H9 (cell line): ENCODE data around the gene RAB24. TPM values are rescaled to one million over a fixed set of nuclear protein-coding genes. Genes with fewer than 3 reads are reported as not detected.

Experiments
- DNase-seq: peaks from one replicate; pipeline ENCODE4 v3.0.0-alpha.2; 2017
- H2AFZ ChIP-seq: one replicate; pipeline ENCODE4 v1.6.1; 2013; ENCODE audit warnings: mild to moderate bottlenecking, low read length, control low read depth, moderate library complexity
- H2AK5ac ChIP-seq: 2 replicates; pipeline ENCODE4 v1.6.1; 2013; ENCODE audit warnings: low read length, control low read depth, mixed read lengths; ENCODE audit not compliant: insufficient read length
- H2BK120ac ChIP-seq: one replicate; pipeline ENCODE4 v1.6.1; 2013; ENCODE audit warnings: low read depth, mild to moderate bottlenecking, low read length, control low read depth, inconsistent platforms; ENCODE audit not compliant: poor library complexity, severe bottlenecking
- H2BK12ac ChIP-seq: 2 replicates; pipeline ENCODE4 v1.6.1; 2013; ENCODE audit warnings: low read length, control low read depth, mixed read lengths, low read depth; ENCODE audit not compliant: insufficient read length
- H2BK15ac ChIP-seq: 2 replicates; pipeline ENCODE4 v1.6.1; 2013; ENCODE audit warnings: low read depth, low read length, control low read depth
- H2BK20ac ChIP-seq: one replicate; pipeline ENCODE4 v1.6.1; 2013; ENCODE audit warnings: low read depth, mild to moderate bottlenecking, low read length, control low read depth, inconsistent platforms; ENCODE audit not compliant: poor library complexity, severe bottlenecking
- H2BK5ac ChIP-seq: 2 replicates; pipeline ENCODE4 v1.6.1; 2013; ENCODE audit warnings: low read length, control low read depth, mixed read lengths; ENCODE audit not compliant: insufficient read length
- H3K14ac ChIP-seq: 2 replicates; pipeline ENCODE4 v1.6.1; 2013; ENCODE audit warnings: low read length, control low read depth; ENCODE audit not compliant: insufficient read depth
- H3K18ac ChIP-seq: 2 replicates; pipeline ENCODE4 v1.6.1; 2013; ENCODE audit warnings: low read depth, mild to moderate bottlenecking, mixed read lengths, low read length, control low read depth; ENCODE audit not compliant: insufficient read length
- H3K23ac ChIP-seq: 2 replicates; pipeline ENCODE4 v1.6.1; 2013; ENCODE audit warnings: low read length, control low read depth, mixed read lengths, low read depth; ENCODE audit not compliant: insufficient read length
- H3K23me2 ChIP-seq: 2 replicates; pipeline ENCODE4 v1.6.1; 2013; ENCODE audit warnings: low read depth, mild to moderate bottlenecking, mixed read lengths, low read length, control low read depth; ENCODE audit not compliant: insufficient read length, poor library complexity, severe bottlenecking
- H3K27ac ChIP-seq: 2 replicates; pipeline ENCODE4 v1.5.1; 2013; ENCODE audit warnings: low read length, control low read depth, mixed read lengths, low read depth; ENCODE audit not compliant: insufficient read length
- H3K27me3 ChIP-seq: 2 replicates; pipeline ENCODE4 v1.6.1; 2013; ENCODE audit warnings: low read length, control low read depth, inconsistent platforms; ENCODE audit not compliant: insufficient read depth
- H3K4ac ChIP-seq: 2 replicates; pipeline ENCODE4 v1.6.1; 2013; ENCODE audit warnings: low read depth, mild to moderate bottlenecking, control low read depth, inconsistent platforms, low read length, moderate library complexity
- H3K4me1 ChIP-seq: 2 replicates; pipeline ENCODE4 v1.6.1; 2013; ENCODE audit warnings: low read length, control low read depth, inconsistent platforms; ENCODE audit not compliant: insufficient read depth
- H3K4me2 ChIP-seq: 2 replicates; pipeline ENCODE4 v1.6.1; 2013; ENCODE audit warnings: low read length, control low read depth, mixed read lengths; ENCODE audit not compliant: insufficient read length, insufficient read depth
- H3K56ac ChIP-seq: 2 replicates; pipeline ENCODE4 v1.6.1; 2013; ENCODE audit warnings: low read depth, mild to moderate bottlenecking, mixed read lengths, low read length, control low read depth; ENCODE audit not compliant: insufficient read length
- H3K79me1 ChIP-seq: 2 replicates; pipeline ENCODE4 v1.6.1; 2013; ENCODE audit warnings: low read depth, mild to moderate bottlenecking, moderate library complexity, low read length, control low read depth, inconsistent platforms; ENCODE audit not compliant: insufficient read depth, poor library complexity, severe bottlenecking
- H3K79me2 ChIP-seq: 2 replicates; pipeline ENCODE4 v1.6.1; 2013; ENCODE audit warnings: low read length, control low read depth, inconsistent platforms; ENCODE audit not compliant: insufficient read depth
- H3K9ac ChIP-seq: 2 replicates; pipeline ENCODE4 v1.6.1; 2013; ENCODE audit warnings: low read length, control low read depth, mixed read lengths; ENCODE audit not compliant: insufficient read length; ENCODE audit errors: extremely low read depth
- H3K9me3 ChIP-seq: one replicate; pipeline ENCODE4 v1.6.1; 2013; ENCODE audit warnings: low read depth, low read length, inconsistent platforms; ENCODE audit not compliant: control insufficient read depth
- H3T11ph ChIP-seq: one replicate; pipeline ENCODE4 v1.6.1; 2013; ENCODE audit warnings: mild to moderate bottlenecking, low read length, control low read depth, inconsistent platforms
- H4K20me1 ChIP-seq: one replicate; pipeline ENCODE4 v1.6.1; 2013; ENCODE audit not compliant: control insufficient read depth, insufficient read length, insufficient read depth
- H4K5ac ChIP-seq: 2 replicates; pipeline ENCODE4 v1.6.1; 2013; ENCODE audit warnings: low read depth, mild to moderate bottlenecking, mixed read lengths, low read length, control low read depth; ENCODE audit not compliant: insufficient read length
- H4K8ac ChIP-seq: replicated peaks from 2 replicates; pipeline ENCODE4 v1.6.1; 2013; ENCODE audit warnings: low read length, control low read depth, mixed read lengths, low read depth; ENCODE audit not compliant: insufficient read length
- H4K91ac ChIP-seq: 2 replicates; pipeline ENCODE4 v1.6.1; 2013; ENCODE audit warnings: low read depth, mild to moderate bottlenecking, moderate library complexity, mixed read lengths, low read length, control low read depth; ENCODE audit not compliant: insufficient read length
- H3K27ac Mint-ChIP-seq, 3 experiments: 2 replicates in 2 of 3; 3 replicates in 1 of 3; pipeline ENCODE4 v1.8.0; 2020 to 2021; ENCODE audit warnings: mixed read lengths in 3 of 3, mild to moderate bottlenecking in 1 of 3, moderate library complexity in 1 of 3
- H3K27me3 Mint-ChIP-seq: 2 replicates; pipeline ENCODE4 v1.8.0; 2021; ENCODE audit warnings: low read depth, mild to moderate bottlenecking, moderate library complexity, mixed read lengths
- H3K36me3 Mint-ChIP-seq, 3 experiments: 2 replicates in 2 of 3; 3 replicates in 1 of 3; pipeline ENCODE4 v1.8.0; 2020 to 2021; ENCODE audit warnings: low read depth in 3 of 3, mixed read lengths in 3 of 3; ENCODE audit not compliant: insufficient read depth in 1 of 3
- H3K4me1 Mint-ChIP-seq, 2 experiments: 2 replicates each; pipeline ENCODE4 v1.8.0; 2020; ENCODE audit warnings: mixed read lengths in 2 of 2
- H3K4me3 Mint-ChIP-seq, 2 experiments: 2 replicates in 1 of 2; 3 replicates in 1 of 2; pipeline ENCODE4 v1.8.0; 2020 to 2021; ENCODE audit warnings: mild to moderate bottlenecking in 2 of 2, mixed read lengths in 2 of 2, moderate library complexity in 1 of 2
- H3K9me3 Mint-ChIP-seq, 2 experiments: 2 replicates in 1 of 2; 3 replicates in 1 of 2; pipeline ENCODE4 v1.8.0; 2020; ENCODE audit warnings: mild to moderate bottlenecking in 2 of 2, mixed read lengths in 2 of 2, moderate library complexity in 1 of 2
- CTCF ChIP-seq: fragments of 200-600 bp; sonication (generic); conservative IDR thresholded peaks from 3 replicates; pipeline ENCODE4 v1.8.0; 2021; ENCODE audit warnings: antibody characterized with exemption, mild to moderate bottlenecking
- WGBS: extraction: QIAGEN DNeasy Blood & Tissue Kit; methylation state at CpG from one replicate; pipeline ENCODE4 v1.1.7; 2013; ENCODE audit warnings: missing lambda C conversion rate, low lambda C conversion rate, mixed read lengths; ENCODE audit not compliant: insufficient read length; ENCODE audit errors: extremely low coverage; 5-methylcytosine and 5-hydroxymethylcytosine counted together
- total RNA-seq: library from RNA; stranded (reverse); gene quantifications from 2 replicates; pipeline ENCODE4 v1.2.1, GENCODE V29; 2021

Gene RAB24
- total RNA-seq, 1 experiment from 2014 or later: 17.6 TPM

DNA sequence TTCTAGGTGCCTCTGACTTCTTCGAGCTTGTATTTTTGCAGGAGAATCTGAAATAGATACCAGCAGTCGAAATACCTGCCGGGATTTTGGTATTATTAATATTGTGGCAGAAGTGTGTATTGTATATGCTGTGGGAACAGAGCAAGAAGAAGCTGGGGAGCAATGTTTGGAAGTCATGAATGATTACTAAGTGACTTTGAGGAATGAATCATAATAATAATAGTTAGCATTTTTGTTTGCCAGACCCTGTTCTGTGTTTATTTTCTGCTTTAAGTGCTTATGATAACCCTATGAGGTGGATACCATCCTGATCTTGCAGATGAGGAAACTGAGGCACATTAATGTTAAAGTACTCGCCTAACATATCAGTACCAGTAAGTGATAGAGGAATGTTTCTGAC, 32.4 kb downstream of the RAB24 start:
- no peaks in the 10 kb centered on the region for H3K27me3 Mint-ChIP-seq
- Histone ChIP-seq H3K23me2 (no peaks in the 10 kb centered on the region), H3K4me2 (no peak overlapping the region), H4K8ac (no peak overlapping the region), H3K4ac (no peak overlapping the region), H3K79me2 (no peaks in the 10 kb centered on the region; the same call in 1 of the 2 replicates), H3K27me3 (no peaks in the 10 kb centered on the region), H2BK12ac (no peak overlapping the region), H3K56ac (no peak overlapping the region), H3K9me3 (no peaks in the 10 kb centered on the region), H4K5ac (no peak overlapping the region), H4K20me1 (no peaks in the 10 kb centered on the region), H3K9ac (no peak overlapping the region), H3K79me1 (no peaks in the 10 kb centered on the region), H3K18ac (no peak overlapping the region), H4K91ac (no peak overlapping the region), H2BK120ac (no peak overlapping the region), H3K4me1 (no peaks in the 10 kb centered on the region), H3K23ac (no peak overlapping the region), H2BK15ac (no peak overlapping the region), H3K14ac (no peak overlapping the region), H2AFZ (no peak overlapping the region), H2BK5ac (no peak overlapping the region), H3T11ph (no peak overlapping the region), H2AK5ac (no peak overlapping the region), H3K27ac (no peak overlapping the region), H2BK20ac (no peak overlapping the region)
- no peaks in the 10 kb centered on the region for H3K9me3 Mint-ChIP-seq
- no CpG with 5 or more reads among the region's 4 CpGs for WGBS
- DNase-seq: no peak
- H3K4me3 Mint-ChIP-seq: no peak overlapping the region
- no peak for TF ChIP-seq CTCF
- H3K27ac Mint-ChIP-seq: peak overlapping the region in 1 of 3 experiments; percentile 12; a peak in 1 of 7 replicates
- H3K36me3 Mint-ChIP-seq: peaks cover 25 to 95% (median 88%) of the 10 kb centered on the region in 3 experiments; a peak in 6 of 7 replicates
- H3K4me1 Mint-ChIP-seq: no peaks in the 10 kb centered on the region
